PC-9 (cell line): ENCODE data around the gene CNGA4. TPM values are rescaled to one million over a fixed set of nuclear protein-coding genes. Genes with fewer than 3 reads are reported as not detected.
"Not testable (repeated sequence)": the region's sequence is repeated elsewhere in the genome, so short reads cannot be mapped to it uniquely, and the experiment has no call there.

Experiments
- BruUV-seq: library from RNA; stranded (reverse); fragments of 400-500 nt; replicated peaks from 2 replicates; lab custom pipeline; 2021; lab: Mats Ljungman, UMichigan
- CTCF ChIA-PET: fragments of 300-600 bp; sonication (Branson Sonifier 250); formaldehyde crosslinking; loops from one replicate; lab custom pipeline; 2022; ENCODE audit warnings: antibody characterized with exemption; lab: Charles Lee
- POLR2A ChIA-PET: fragments of 300-600 bp; sonication (Branson Sonifier 250); formaldehyde crosslinking; loops from one replicate; lab custom pipeline; 2022; ENCODE audit warnings: antibody characterized with exemption; ENCODE audit not compliant: unreplicated experiment; lab: Charles Lee
- DNase-seq, 2 experiments: peaks; one replicate each; pipeline versions ENCODE4 v3.0.0 to v3.0.0-alpha.2; 2015 to 2022; ENCODE audit warnings: mixed read lengths in 1 of 2
- H2AFZ ChIP-seq: fragments of 200-600 bp; sonication (generic); 2 replicates; pipeline ENCODE4 v1.8.1; 2017; ENCODE audit warnings: antibody characterized with exemption
- H3F3A ChIP-seq: fragments of 200-600 bp; sonication (generic); 2 replicates; pipeline ENCODE4 v1.8.1; 2017; ENCODE audit warnings: antibody characterized with exemption, mild to moderate bottlenecking, low read depth; ENCODE audit not compliant: insufficient read depth
- H3K27ac ChIP-seq: fragments of 200-600 bp; sonication (generic); 2 replicates; pipeline ENCODE4 v1.6.1; 2016; ENCODE audit warnings: mixed run types
- H3K27me3 ChIP-seq: fragments of 200-600 bp; sonication (generic); 2 replicates; pipeline ENCODE4 v1.6.1; 2016; ENCODE audit warnings: low read depth, mixed run types; ENCODE audit not compliant: insufficient read depth
- H3K36me3 ChIP-seq: fragments of 200-600 bp; sonication (generic); 2 replicates; pipeline ENCODE4 v1.6.1; 2016; ENCODE audit warnings: low read depth, mixed run types
- H3K4me1 ChIP-seq: fragments of 200-600 bp; sonication (generic); replicated peaks from 2 replicates; pipeline ENCODE4 v1.6.1; 2016; ENCODE audit warnings: mixed run types; ENCODE audit not compliant: insufficient read depth
- H3K4me2 ChIP-seq: fragments of 200-600 bp; sonication (generic); 2 replicates; pipeline ENCODE4 v1.6.1; 2017; ENCODE audit warnings: mixed run types
- H3K4me3 ChIP-seq: fragments of 200-600 bp; sonication (generic); 2 replicates; pipeline ENCODE4 v1.6.1; 2016; ENCODE audit warnings: mixed run types
- H3K79me2 ChIP-seq: fragments of 200-600 bp; sonication (generic); 2 replicates; pipeline ENCODE4 v1.6.1; 2017; ENCODE audit warnings: low read depth, mixed run types
- H3K9me2 ChIP-seq: fragments of 200-600 bp; sonication (generic); 2 replicates; pipeline ENCODE4 v1.8.1; 2017; ENCODE audit warnings: mild to moderate bottlenecking; ENCODE audit not compliant: insufficient read depth
- H3K9me3 ChIP-seq: fragments of 200-600 bp; sonication (generic); 2 replicates; pipeline ENCODE4 v1.8.1; 2016; ENCODE audit warnings: low read depth; ENCODE audit not compliant: insufficient read depth
- H4K20me1 ChIP-seq: fragments of 200-600 bp; sonication (generic); 2 replicates; pipeline ENCODE4 v1.8.1; 2017; ENCODE audit not compliant: insufficient read depth
- CTCF ChIP-seq: fragments of 200-600 bp; sonication (generic); conservative IDR thresholded peaks from 2 replicates; pipeline ENCODE4 v1.6.1; 2017; ENCODE audit warnings: mixed run types, antibody characterized with exemption, mild to moderate bottlenecking, moderate library complexity
- EZH2 ChIP-seq: fragments of 200-600 bp; sonication (generic); IDR thresholded peaks from 2 replicates; pipeline ENCODE4 v1.8.0; 2017; ENCODE audit warnings: antibody characterized with exemption, low read depth
- intact Hi-C: fragments of 100-400 bp; cut with micrococcal nuclease; formaldehyde crosslinking; loops from one replicate; pipeline ENCODE4 v1.10.0; 2022; ENCODE audit not compliant: unreplicated experiment
- total RNA-seq: library from RNA; stranded (reverse); gene quantifications from 2 replicates; pipeline ENCODE4 v1.2.3, GENCODE V29; 2021

Gene CNGA4
- total RNA-seq, 1 experiment from 2014 or later = 0.20 TPM

GRCh38 chr11:6245536-6245935 lies 6.6 kb downstream of the CNGA4 start:
- Histone ChIP-seq H3K36me3 (no peaks in the 10 kb centered on the region), H3K9me2 (no peaks in the 10 kb centered on the region), H3F3A (no peaks in the 10 kb centered on the region), H3K4me1 (no peaks in the 10 kb centered on the region), H4K20me1 (no peaks in the 10 kb centered on the region), H3K79me2 (no peaks in the 10 kb centered on the region), H3K27me3 (no peaks in the 10 kb centered on the region), H3K9me3 (no peaks in the 10 kb centered on the region), H3K4me3 (no peak overlapping the region), H2AFZ (no peak overlapping the region), H3K27ac (no peak overlapping the region), H3K4me2 (no peak overlapping the region)
- ChIA-PET CTCF (no interaction called here), POLR2A (no interaction called here)
- DNase-seq = no peak
- TF ChIP-seq CTCF = no peak
- no peak for TF ChIP-seq EZH2
- no TSS peak for BruUV-seq
- intact Hi-C loops = no loop called here

DNA sequence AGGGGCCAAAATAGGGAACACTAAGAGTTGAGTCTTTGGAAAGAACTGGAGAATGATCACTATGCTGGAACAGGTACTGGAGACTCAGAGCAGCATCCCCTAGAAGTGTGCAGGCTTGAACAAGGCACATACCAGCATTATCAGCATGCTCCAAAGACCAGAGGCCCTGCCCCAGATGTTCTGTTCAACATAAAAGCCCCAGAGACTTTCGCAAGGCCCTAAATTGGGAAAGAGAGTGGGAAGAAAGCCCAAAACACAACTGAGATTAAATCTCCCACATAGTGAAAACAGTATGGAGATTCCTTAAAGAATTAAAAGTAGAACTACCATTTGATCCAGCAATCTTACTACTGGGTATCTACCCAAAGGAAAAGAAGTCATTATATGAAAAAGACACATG lies 9.4 kb downstream of the CNGA4 start:
- Histone ChIP-seq H4K20me1 (no peaks in the 10 kb centered on the region), H3K4me3 (no peak overlapping the region), H3F3A (no peaks in the 10 kb centered on the region), H3K36me3 (no peaks in the 10 kb centered on the region), H3K4me2 (no peak overlapping the region), H3K27me3 (no peaks in the 10 kb centered on the region), H3K9me3 (no peaks in the 10 kb centered on the region), H3K4me1 (no peaks in the 10 kb centered on the region), H3K79me2 (no peaks in the 10 kb centered on the region), H3K9me2 (no peaks in the 10 kb centered on the region), H2AFZ (no peak overlapping the region), H3K27ac (no peak overlapping the region)
- no peak for TF ChIP-seq EZH2
- BruUV-seq = no TSS peak
- intact Hi-C loops = no loop called here
- no peak for DNase-seq
- ChIA-PET CTCF (no interaction called here), POLR2A (no interaction called here)

DNA sequence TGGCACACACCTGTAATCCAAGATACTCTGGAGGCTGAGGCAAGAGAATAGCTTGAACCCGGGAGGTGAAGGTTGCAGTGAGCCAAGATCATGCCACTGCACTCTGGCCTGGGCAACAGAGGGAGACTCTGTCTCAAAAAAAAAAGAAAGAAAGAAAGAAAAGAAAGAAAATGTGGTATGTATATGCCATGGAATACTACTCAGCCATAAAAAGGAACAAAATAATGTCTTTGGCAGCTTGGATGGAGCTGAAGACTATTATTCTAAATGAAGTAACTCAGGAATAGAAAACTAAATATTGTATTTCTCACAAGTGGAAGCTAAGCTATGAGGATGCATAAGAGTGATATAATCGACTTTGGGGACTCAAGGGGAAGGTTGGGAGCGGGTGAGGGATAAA lies 10.0 kb downstream of the CNGA4 start:
- intact Hi-C loops, H3K4me2 ChIP-seq, DNase-seq, H3K27me3 ChIP-seq, H3K36me3 ChIP-seq, H3F3A ChIP-seq, H3K9me3 ChIP-seq, H2AFZ ChIP-seq, H3K4me3 ChIP-seq, H3K27ac ChIP-seq, H3K9me2 ChIP-seq, H3K79me2 ChIP-seq, H3K4me1 ChIP-seq, BruUV-seq, CTCF ChIA-PET, POLR2A ChIA-PET, H4K20me1 ChIP-seq: not testable (repeated sequence)

GRCh38 chr11:6249770-6250555 lies 11.1 kb downstream of the CNGA4 start:
- no peak for TF ChIP-seq CTCF
- no peak for TF ChIP-seq EZH2
- ChIA-PET POLR2A (interaction anchor here (0.5 kb wide), 1 partner anchor 15 kb away, joined by 3 read pairs; no protein-coding TSS in a partner anchor), CTCF (no interaction called here)
- Histone ChIP-seq H2AFZ (no peak overlapping the region), H3K9me2 (no peaks in the 10 kb centered on the region), H3K9me3 (no peaks in the 10 kb centered on the region), H3K27ac (no peak overlapping the region), H3K79me2 (no peaks in the 10 kb centered on the region), H3K36me3 (no peaks in the 10 kb centered on the region), H3K4me1 (no peaks in the 10 kb centered on the region), H3F3A (no peaks in the 10 kb centered on the region), H4K20me1 (no peaks in the 10 kb centered on the region), H3K4me2 (no peak overlapping the region), H3K27me3 (no peaks in the 10 kb centered on the region), H3K4me3 (no peak overlapping the region)
- no TSS peak for BruUV-seq
- peak in 1 of 2 experiments; percentile 45 for DNase-seq
- intact Hi-C loops = no loop called here
